PC-9 (cell line): ENCODE measurements around the gene PBX4. TPM values are rescaled to one million over a fixed set of nuclear protein-coding genes. Genes with fewer than 3 reads are reported as not detected.

Experiments
- BruUV-seq: library from RNA; stranded (reverse); fragments of 400-500 nt; replicated peaks from 2 replicates; lab custom pipeline; 2021; lab: Mats Ljungman, UMichigan
- CTCF ChIA-PET: fragments of 300-600 bp; sonication (Branson Sonifier 250); formaldehyde crosslinking; loops from one replicate; lab custom pipeline; 2022; ENCODE audit warnings: antibody characterized with exemption; lab: Charles Lee
- POLR2A ChIA-PET: fragments of 300-600 bp; sonication (Branson Sonifier 250); formaldehyde crosslinking; loops from one replicate; lab custom pipeline; 2022; ENCODE audit warnings: antibody characterized with exemption; ENCODE audit not compliant: unreplicated experiment; lab: Charles Lee
- DNase-seq, 2 experiments: peaks; one replicate each; pipeline versions ENCODE4 v3.0.0 to v3.0.0-alpha.2; 2015 to 2022; ENCODE audit warnings: mixed read lengths in 1 of 2
- H2AFZ ChIP-seq: fragments of 200-600 bp; sonication (generic); 2 replicates; pipeline ENCODE4 v1.8.1; 2017; ENCODE audit warnings: antibody characterized with exemption
- H3F3A ChIP-seq: fragments of 200-600 bp; sonication (generic); 2 replicates; pipeline ENCODE4 v1.8.1; 2017; ENCODE audit warnings: antibody characterized with exemption, mild to moderate bottlenecking, low read depth; ENCODE audit not compliant: insufficient read depth
- H3K27ac ChIP-seq: fragments of 200-600 bp; sonication (generic); 2 replicates; pipeline ENCODE4 v1.6.1; 2016; ENCODE audit warnings: mixed run types
- H3K27me3 ChIP-seq: fragments of 200-600 bp; sonication (generic); 2 replicates; pipeline ENCODE4 v1.6.1; 2016; ENCODE audit warnings: low read depth, mixed run types; ENCODE audit not compliant: insufficient read depth
- H3K36me3 ChIP-seq: fragments of 200-600 bp; sonication (generic); 2 replicates; pipeline ENCODE4 v1.6.1; 2016; ENCODE audit warnings: low read depth, mixed run types
- H3K4me1 ChIP-seq: fragments of 200-600 bp; sonication (generic); replicated peaks from 2 replicates; pipeline ENCODE4 v1.6.1; 2016; ENCODE audit warnings: mixed run types; ENCODE audit not compliant: insufficient read depth
- H3K4me2 ChIP-seq: fragments of 200-600 bp; sonication (generic); 2 replicates; pipeline ENCODE4 v1.6.1; 2017; ENCODE audit warnings: mixed run types
- H3K4me3 ChIP-seq: fragments of 200-600 bp; sonication (generic); 2 replicates; pipeline ENCODE4 v1.6.1; 2016; ENCODE audit warnings: mixed run types
- H3K79me2 ChIP-seq: fragments of 200-600 bp; sonication (generic); 2 replicates; pipeline ENCODE4 v1.6.1; 2017; ENCODE audit warnings: low read depth, mixed run types
- H3K9me2 ChIP-seq: fragments of 200-600 bp; sonication (generic); 2 replicates; pipeline ENCODE4 v1.8.1; 2017; ENCODE audit warnings: mild to moderate bottlenecking; ENCODE audit not compliant: insufficient read depth
- H3K9me3 ChIP-seq: fragments of 200-600 bp; sonication (generic); 2 replicates; pipeline ENCODE4 v1.8.1; 2016; ENCODE audit warnings: low read depth; ENCODE audit not compliant: insufficient read depth
- H4K20me1 ChIP-seq: fragments of 200-600 bp; sonication (generic); 2 replicates; pipeline ENCODE4 v1.8.1; 2017; ENCODE audit not compliant: insufficient read depth
- CTCF ChIP-seq: fragments of 200-600 bp; sonication (generic); conservative IDR thresholded peaks from 2 replicates; pipeline ENCODE4 v1.6.1; 2017; ENCODE audit warnings: mixed run types, antibody characterized with exemption, mild to moderate bottlenecking, moderate library complexity
- EZH2 ChIP-seq: fragments of 200-600 bp; sonication (generic); IDR thresholded peaks from 2 replicates; pipeline ENCODE4 v1.8.0; 2017; ENCODE audit warnings: antibody characterized with exemption, low read depth
- intact Hi-C: fragments of 100-400 bp; cut with micrococcal nuclease; formaldehyde crosslinking; loops from one replicate; pipeline ENCODE4 v1.10.0; 2022; ENCODE audit not compliant: unreplicated experiment
- total RNA-seq: library from RNA; stranded (reverse); gene quantifications from 2 replicates; pipeline ENCODE4 v1.2.3, GENCODE V29; 2021

PBX4 gene
- total RNA-seq, 1 experiment from 2014 or later = 5.7 TPM

GRCh38 chr19:19544257-19544953, 74.1 kb downstream of the PBX4 start:
- H3K79me2 ChIP-seq = no peaks in the 10 kb centered on the region
- no peak overlapping the region for H3K27ac ChIP-seq
- no peaks in the 10 kb centered on the region for H3K9me3 ChIP-seq
- no peaks in the 10 kb centered on the region for H4K20me1 ChIP-seq
- no TSS peak for BruUV-seq
- no peak overlapping the region for H3K4me3 ChIP-seq
- CTCF ChIA-PET = interaction anchor here (0.6 kb wide), 1 partner anchor 353 kb away, joined by 5 read pairs; no protein-coding TSS in a partner anchor
- peaks cover 11% of the 10 kb centered on the region for H3K4me1 ChIP-seq
- no peak for DNase-seq
- no peak overlapping the region for H3K4me2 ChIP-seq
- H2AFZ ChIP-seq = no peak overlapping the region
- no peaks in the 10 kb centered on the region for H3K27me3 ChIP-seq
- TF ChIP-seq CTCF = no peak
- TF ChIP-seq EZH2 = no peak
- peaks cover 14% of the 10 kb centered on the region; the same call in 1 of the 2 replicates for H3F3A ChIP-seq
- H3K36me3 ChIP-seq = no peaks in the 10 kb centered on the region
- intact Hi-C loops = no loop called here
- POLR2A ChIA-PET = no interaction called here
- no peaks in the 10 kb centered on the region for H3K9me2 ChIP-seq

GRCh38 chr19:19543640-19544039, 74.8 kb downstream of the PBX4 start:
- H3K36me3 ChIP-seq = no peaks in the 10 kb centered on the region
- H3K27ac ChIP-seq = no peak overlapping the region
- BruUV-seq = no TSS peak
- no peaks in the 10 kb centered on the region for H3K9me3 ChIP-seq
- POLR2A ChIA-PET = no interaction called here
- H2AFZ ChIP-seq = no peak overlapping the region
- no peak overlapping the region for H3K4me2 ChIP-seq
- CTCF ChIA-PET = no interaction called here
- H3K79me2 ChIP-seq = no peaks in the 10 kb centered on the region
- TF ChIP-seq CTCF (no peak), EZH2 (no peak)
- no peaks in the 10 kb centered on the region for H4K20me1 ChIP-seq
- H3K4me3 ChIP-seq = no peak overlapping the region
- peaks cover 11% of the 10 kb centered on the region for H3K4me1 ChIP-seq
- H3K27me3 ChIP-seq = no peaks in the 10 kb centered on the region
- DNase-seq = no peak
- H3K9me2 ChIP-seq = no peaks in the 10 kb centered on the region
- intact Hi-C loops = no loop called here
- H3F3A ChIP-seq = peaks cover 17% of the 10 kb centered on the region; the same call in 1 of the 2 replicates

- CTCF ChIA-PET = no interaction called here
- H4K20me1 ChIP-seq = no peaks in the 10 kb centered on the region
- no peaks in the 10 kb centered on the region for H3K9me2 ChIP-seq
- POLR2A ChIA-PET = no interaction called here
- H3K4me2 ChIP-seq = no peak overlapping the region
- intact Hi-C loops = no loop called here
- no peak overlapping the region for H3K4me3 ChIP-seq
- H2AFZ ChIP-seq = no peak overlapping the region
- TF ChIP-seq CTCF (no peak), EZH2 (no peak)
- H3K36me3 ChIP-seq = no peaks in the 10 kb centered on the region
- no peak for DNase-seq
- no TSS peak for BruUV-seq
- H3F3A ChIP-seq = peaks cover 16% of the 10 kb centered on the region; the same call in 1 of the 2 replicates
- no peak overlapping the region for H3K27ac ChIP-seq
- H3K27me3 ChIP-seq = no peaks in the 10 kb centered on the region
- no peaks in the 10 kb centered on the region for H3K79me2 ChIP-seq
- no peaks in the 10 kb centered on the region for H3K9me3 ChIP-seq
- H3K4me1 ChIP-seq = peaks cover 11% of the 10 kb centered on the region
These were observed 75.4 kb downstream of the PBX4 start for GRCh38 chr19:19543101-19543500.
